ES-I3 (cell line): Measurements from ENCODE around the gene HNMT.

Experiments
- H3K36me3 ChIP-seq: 2 replicates; pipeline ENCODE4 v1.6.1; 2013; ENCODE audit warnings: mild to moderate bottlenecking, low read length, control low read depth, moderate library complexity; ENCODE audit not compliant: insufficient read depth
- H3K4me1 ChIP-seq: 2 replicates; pipeline ENCODE4 v1.6.1; 2013; ENCODE audit warnings: mild to moderate bottlenecking, control low read depth, low read length; ENCODE audit not compliant: insufficient read depth
- H3K9ac ChIP-seq: 2 replicates; pipeline ENCODE4 v1.6.1; 2013; ENCODE audit warnings: low read depth, mild to moderate bottlenecking, low read length, moderate library complexity
- H3K9me3 ChIP-seq: 2 replicates; pipeline ENCODE4 v1.6.1; 2013; ENCODE audit warnings: mild to moderate bottlenecking, low read length, moderate library complexity; ENCODE audit not compliant: control insufficient read depth, insufficient read depth

HNMT gene

GRCh38 chr2:137940154-137940553 lies 24.1 kb upstream of the HNMT start:
- H3K4me1 ChIP-seq, result no peaks in the 10 kb centered on the region
- H3K9ac ChIP-seq, result no peak overlapping the region
- no peaks in the 10 kb centered on the region for H3K9me3 ChIP-seq
- no peaks in the 10 kb centered on the region for H3K36me3 ChIP-seq

- Histone ChIP-seq H3K9me3 (no peaks in the 10 kb centered on the region), H3K9ac (no peak overlapping the region), H3K4me1 (no peaks in the 10 kb centered on the region), H3K36me3 (no peaks in the 10 kb centered on the region)
Observed at GRCh38 chr2:137942037-137942832, 22.0 kb upstream of the HNMT start.

- Histone ChIP-seq H3K9ac (no peak overlapping the region), H3K36me3 (no peaks in the 10 kb centered on the region), H3K9me3 (no peaks in the 10 kb centered on the region), H3K4me1 (no peaks in the 10 kb centered on the region)
Observed at GRCh38 chr2:137942833-137943677, 21.2 kb upstream of the HNMT start.

DNA sequence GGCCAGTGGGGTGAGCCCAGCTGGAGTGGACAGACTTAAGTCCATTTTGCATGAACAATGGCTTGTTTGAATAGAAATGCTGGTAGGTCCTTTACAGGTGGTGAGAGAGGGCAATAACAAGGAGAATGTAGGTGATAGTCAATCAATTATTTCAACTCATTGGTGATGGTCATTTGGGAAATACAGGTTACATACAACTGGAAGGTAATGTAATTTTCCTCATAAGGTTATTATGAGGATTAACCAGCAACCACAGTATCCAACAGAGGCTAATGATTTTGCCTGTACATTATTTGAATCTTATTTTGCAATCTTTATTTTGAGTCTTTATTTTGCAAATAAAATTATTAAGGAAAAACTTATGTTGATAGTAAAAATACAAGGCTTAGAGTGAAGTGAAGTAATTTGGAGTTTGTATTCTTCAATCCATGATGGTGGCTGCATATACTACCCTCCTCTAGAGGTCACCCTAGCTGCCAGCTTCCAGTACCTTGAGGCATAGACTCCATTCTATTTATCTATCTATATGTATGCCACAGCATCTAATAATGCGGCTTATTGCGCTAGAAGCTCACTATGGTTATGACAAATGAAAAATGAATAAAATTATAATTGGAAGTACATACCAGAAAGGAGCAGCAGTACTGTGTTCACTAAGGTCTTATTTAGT lies 20.5 kb upstream of the HNMT start:
- no peaks in the 10 kb centered on the region for H3K9me3 ChIP-seq
- H3K36me3 ChIP-seq, result no peaks in the 10 kb centered on the region
- H3K9ac ChIP-seq, result no peak overlapping the region
- H3K4me1 ChIP-seq, result no peaks in the 10 kb centered on the region

DNA sequence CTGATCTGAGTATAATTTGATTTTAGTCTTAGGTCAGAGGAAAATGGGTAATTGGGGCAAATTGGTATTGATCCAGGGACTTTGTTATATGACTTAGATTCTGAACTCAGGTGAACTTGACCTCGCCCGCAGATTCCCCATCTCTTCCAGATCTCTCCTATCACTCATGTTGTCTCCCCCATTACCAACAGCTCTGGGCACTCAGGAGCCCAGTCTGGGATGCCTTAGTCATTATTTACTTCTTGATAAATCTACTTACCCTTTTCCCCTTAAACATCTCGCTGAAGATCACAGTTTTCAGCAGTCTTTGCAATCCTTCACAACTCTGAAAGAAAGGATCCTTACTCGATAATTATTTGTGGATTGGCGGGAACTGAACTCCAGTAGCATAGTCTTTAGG lies 19.6 kb upstream of the HNMT start:
- no peaks in the 10 kb centered on the region for H3K36me3 ChIP-seq
- H3K9ac ChIP-seq, result no peak overlapping the region
- H3K9me3 ChIP-seq, result no peaks in the 10 kb centered on the region
- H3K4me1 ChIP-seq, result no peaks in the 10 kb centered on the region

DNA sequence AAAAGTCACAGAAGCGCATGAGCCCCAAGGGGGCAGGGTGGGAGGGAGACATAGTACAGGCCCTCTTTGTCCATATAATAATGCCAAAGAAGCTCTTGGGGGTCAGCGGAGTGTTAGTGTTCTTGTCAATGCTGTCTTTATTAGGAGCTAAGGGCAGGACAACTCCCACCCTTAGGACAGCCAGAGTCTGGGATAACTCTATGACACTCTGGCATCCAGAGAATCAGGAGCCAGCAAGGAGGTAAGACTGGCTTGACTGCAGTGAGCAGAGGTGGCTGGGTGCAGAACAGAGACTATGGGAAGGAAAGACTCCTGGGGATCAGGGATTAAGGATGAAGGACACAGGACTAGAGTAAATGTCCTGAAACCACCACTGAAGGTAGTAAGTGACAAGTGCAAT lies 19.0 kb upstream of the HNMT start:
- Histone ChIP-seq H3K36me3 (no peaks in the 10 kb centered on the region), H3K9ac (no peak overlapping the region), H3K4me1 (no peaks in the 10 kb centered on the region), H3K9me3 (no peaks in the 10 kb centered on the region)

GRCh38 chr2:137946227-137946626 lies 18.0 kb upstream of the HNMT start:
- H3K36me3 ChIP-seq, result no peaks in the 10 kb centered on the region
- no peaks in the 10 kb centered on the region for H3K4me1 ChIP-seq
- H3K9ac ChIP-seq, result no peak overlapping the region
- no peaks in the 10 kb centered on the region for H3K9me3 ChIP-seq

DNA sequence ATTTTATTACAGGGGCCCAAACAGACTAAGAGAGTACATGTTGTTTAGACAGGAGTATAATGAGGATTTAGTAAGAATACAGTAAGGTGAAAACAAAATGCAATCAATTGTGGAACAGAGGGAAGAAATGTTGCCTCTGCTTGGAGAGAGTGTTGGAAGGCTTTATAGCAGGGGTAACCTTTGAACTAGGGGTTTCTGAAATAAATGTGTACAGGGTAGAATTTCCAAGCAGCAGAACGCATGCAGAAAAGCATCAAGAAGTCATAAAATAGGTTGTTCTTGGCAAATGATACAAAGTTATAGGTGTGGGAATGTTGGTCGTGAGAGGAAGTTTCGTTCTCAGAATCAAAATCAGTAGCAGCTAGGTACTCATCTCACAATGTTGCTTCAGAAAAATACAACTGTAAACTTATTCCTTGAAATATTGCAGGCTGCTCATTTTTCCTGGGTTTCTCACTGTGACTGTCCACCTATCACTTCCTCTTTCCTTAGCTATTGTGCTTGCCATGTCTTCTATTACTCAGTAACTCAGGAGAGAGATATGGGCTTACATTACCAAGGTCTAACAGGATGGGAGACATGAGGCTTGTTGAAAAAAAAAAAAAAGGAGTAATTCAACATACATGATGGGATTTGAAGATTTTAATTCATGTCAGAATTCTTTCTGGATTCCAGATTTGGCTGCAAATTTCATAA lies 17.1 kb upstream of the HNMT start:
- Histone ChIP-seq H3K9ac (no peak overlapping the region), H3K9me3 (no peaks in the 10 kb centered on the region), H3K36me3 (no peaks in the 10 kb centered on the region), H3K4me1 (peaks cover 2% of the 10 kb centered on the region)

- H3K9me3 ChIP-seq, result no peaks in the 10 kb centered on the region
- H3K9ac ChIP-seq, result no peak overlapping the region
- peaks cover 9% of the 10 kb centered on the region for H3K4me1 ChIP-seq
Observed at GRCh38 chr2:137947728-137948336, 16.4 kb upstream of the HNMT start.

DNA sequence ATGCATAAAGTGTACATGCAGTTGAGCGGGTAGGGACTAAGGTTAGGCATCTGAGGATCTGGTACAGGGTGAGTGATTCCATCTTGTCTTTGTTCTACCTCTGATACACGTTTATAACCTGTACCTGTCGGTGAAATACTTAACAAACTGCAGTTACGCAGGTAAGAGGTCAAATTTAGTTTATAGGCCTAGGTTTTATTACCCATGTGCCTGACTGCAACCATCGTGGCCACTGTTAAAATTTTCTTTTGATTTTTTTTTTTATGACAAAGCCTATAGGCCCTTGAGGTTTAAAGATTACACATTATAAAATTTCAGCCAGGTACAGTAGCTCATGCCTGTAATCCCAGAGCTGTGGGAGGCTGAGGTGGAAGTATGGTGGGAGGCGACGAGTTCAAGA lies 15.4 kb upstream of the HNMT start:
- Histone ChIP-seq H3K9ac (no peak overlapping the region), H3K4me1 (peaks cover 17% of the 10 kb centered on the region)

More at GRCh38 chr2:137947728-137948336, 16.4 kb upstream of the HNMT start:
- no peaks in the 10 kb centered on the region for H3K36me3 ChIP-seq

GRCh38 chr2:137950238-137950637 lies 14.0 kb upstream of the HNMT start:
- no peaks in the 10 kb centered on the region for H3K9me3 ChIP-seq
- H3K9ac ChIP-seq, result no peak overlapping the region
- H3K36me3 ChIP-seq, result no peaks in the 10 kb centered on the region
- H3K4me1 ChIP-seq, result peaks cover 17% of the 10 kb centered on the region

More for the DNA sequence above, 15.4 kb upstream of the HNMT start:
- Histone ChIP-seq H3K36me3 (no peaks in the 10 kb centered on the region), H3K9me3 (no peaks in the 10 kb centered on the region)

DNA sequence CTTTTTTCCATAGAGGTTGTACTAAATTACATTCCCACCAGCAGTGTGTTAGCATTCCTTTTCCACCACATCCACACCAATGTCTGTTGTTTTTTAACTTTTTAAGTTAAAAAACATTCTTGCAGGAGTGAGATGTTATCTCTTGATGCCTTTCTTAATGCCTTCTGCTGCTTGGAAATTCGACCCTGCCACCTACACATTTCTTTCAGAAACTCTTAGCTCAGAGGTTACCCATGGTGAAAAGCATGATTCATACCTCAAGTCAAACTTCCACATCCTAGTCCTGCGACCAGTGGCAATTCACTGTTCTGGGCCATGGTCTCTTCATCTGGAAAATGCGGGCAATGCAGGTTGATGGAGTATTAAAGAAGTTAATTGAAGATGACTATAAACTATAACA lies 12.7 kb upstream of the HNMT start:
- H3K4me1 ChIP-seq, result peaks cover 17% of the 10 kb centered on the region
- no peaks in the 10 kb centered on the region for H3K36me3 ChIP-seq
- H3K9ac ChIP-seq, result no peak overlapping the region
- H3K9me3 ChIP-seq, result no peaks in the 10 kb centered on the region

GRCh38 chr2:137952586-137953129 lies 11.6 kb upstream of the HNMT start:
- Histone ChIP-seq H3K4me1 (peaks cover 17% of the 10 kb centered on the region), H3K9me3 (no peaks in the 10 kb centered on the region), H3K9ac (no peak overlapping the region), H3K36me3 (no peaks in the 10 kb centered on the region)
